HFF-Myc (cell line): ENCODE data around the gene CMIP.
A peak's percentile ranks its signal among the peaks of the same experiment; 100 is the strongest.

ENCODE experiments used
- DNase-seq: peaks from one replicate; pipeline ENCODE4 v3.0.0-alpha.2; 2011; ENCODE audit warnings: low read depth; ENCODE audit errors: extremely low read depth
- H3K4me3 ChIP-seq: replicated peaks from 2 replicates; pipeline ENCODE4 v1.5.1; 2011; ENCODE audit warnings: low read depth, mild to moderate bottlenecking, control low read depth, low read length
- TF ChIP-seq, protein P1 (sequence below): IDR thresholded peaks from 2 replicates; pipeline ENCODE4 v1.5.1; 2012; ENCODE audit warnings: mild to moderate bottlenecking, low read depth, low read length, control low read depth; ENCODE audit errors: missing control alignments

CMIP gene

DNA sequence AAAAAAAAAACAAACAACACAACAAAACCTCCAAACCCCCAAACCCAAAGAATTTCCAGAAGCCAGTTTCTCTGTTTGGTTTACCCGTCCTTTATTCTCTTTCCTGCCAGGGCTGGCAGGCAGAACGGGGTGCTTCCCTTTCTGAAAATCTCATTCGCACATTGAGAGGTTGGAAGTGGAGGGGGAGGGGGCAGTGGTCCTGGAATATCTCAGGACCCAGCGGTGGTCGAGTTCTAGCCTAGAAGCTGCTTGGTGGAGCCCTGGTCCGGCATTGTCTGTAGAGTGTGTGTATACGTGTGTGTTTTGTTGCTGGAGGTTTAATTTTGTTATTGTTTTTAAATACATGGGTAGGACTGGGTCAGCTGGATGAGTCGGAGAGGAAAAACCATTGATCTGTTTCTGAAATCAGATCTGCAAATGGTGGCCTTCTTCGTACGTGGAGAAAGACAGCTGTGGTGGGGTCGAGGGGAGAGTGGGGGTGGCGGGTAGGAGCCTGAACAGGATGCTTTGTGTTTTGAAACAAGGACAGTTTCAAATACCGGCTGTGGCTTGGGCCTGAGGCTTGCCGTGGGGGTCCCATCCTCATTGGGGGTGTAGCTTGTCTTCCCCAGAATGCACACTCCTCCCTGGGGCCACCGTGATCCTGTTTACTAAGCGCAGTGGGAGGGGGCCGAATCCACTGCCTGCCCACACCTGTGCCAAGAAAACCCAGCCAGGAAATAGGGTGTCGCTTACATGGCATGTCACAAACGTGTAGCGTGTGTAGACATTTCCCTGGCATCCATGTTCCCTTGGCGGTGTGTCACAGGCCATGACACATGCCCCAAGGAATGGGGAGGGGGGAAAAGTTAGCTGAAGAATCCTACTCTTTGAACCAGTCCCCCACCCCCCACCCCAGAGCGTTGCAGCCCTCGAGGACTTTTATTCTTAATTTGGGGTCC, 1.6 kb downstream of the CMIP start:
- no peak for DNase-seq
- peak overlapping the region; percentile 92 for H3K4me3 ChIP-seq
- TF ChIP-seq, protein P1, sequence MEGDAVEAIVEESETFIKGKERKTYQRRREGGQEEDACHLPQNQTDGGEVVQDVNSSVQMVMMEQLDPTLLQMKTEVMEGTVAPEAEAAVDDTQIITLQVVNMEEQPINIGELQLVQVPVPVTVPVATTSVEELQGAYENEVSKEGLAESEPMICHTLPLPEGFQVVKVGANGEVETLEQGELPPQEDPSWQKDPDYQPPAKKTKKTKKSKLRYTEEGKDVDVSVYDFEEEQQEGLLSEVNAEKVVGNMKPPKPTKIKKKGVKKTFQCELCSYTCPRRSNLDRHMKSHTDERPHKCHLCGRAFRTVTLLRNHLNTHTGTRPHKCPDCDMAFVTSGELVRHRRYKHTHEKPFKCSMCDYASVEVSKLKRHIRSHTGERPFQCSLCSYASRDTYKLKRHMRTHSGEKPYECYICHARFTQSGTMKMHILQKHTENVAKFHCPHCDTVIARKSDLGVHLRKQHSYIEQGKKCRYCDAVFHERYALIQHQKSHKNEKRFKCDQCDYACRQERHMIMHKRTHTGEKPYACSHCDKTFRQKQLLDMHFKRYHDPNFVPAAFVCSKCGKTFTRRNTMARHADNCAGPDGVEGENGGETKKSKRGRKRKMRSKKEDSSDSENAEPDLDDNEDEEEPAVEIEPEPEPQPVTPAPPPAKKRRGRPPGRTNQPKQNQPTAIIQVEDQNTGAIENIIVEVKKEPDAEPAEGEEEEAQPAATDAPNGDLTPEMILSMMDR: no peak

DNA sequence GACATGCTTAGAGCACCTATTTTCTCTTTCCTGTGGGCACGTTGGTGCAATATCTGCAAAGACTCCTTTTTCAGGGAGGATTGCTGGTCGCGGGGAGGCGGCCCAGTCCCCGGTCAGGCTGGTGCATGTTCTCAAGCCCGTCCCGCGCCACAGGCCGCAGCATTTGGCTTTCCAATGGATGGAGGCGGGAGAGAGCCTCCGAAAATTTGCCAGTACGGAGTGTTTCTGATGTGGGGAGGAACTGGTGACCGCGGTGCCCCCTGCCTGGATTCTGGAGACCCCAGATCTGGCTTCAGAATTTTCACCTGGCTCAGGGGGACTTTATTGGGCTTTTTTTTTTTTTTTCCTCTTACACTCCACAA, 2.3 kb downstream of the CMIP start:
- no peak for DNase-seq
- H3K4me3 ChIP-seq: peak overlapping the region; percentile 92
- TF ChIP-seq, protein P1: no peak

DNA sequence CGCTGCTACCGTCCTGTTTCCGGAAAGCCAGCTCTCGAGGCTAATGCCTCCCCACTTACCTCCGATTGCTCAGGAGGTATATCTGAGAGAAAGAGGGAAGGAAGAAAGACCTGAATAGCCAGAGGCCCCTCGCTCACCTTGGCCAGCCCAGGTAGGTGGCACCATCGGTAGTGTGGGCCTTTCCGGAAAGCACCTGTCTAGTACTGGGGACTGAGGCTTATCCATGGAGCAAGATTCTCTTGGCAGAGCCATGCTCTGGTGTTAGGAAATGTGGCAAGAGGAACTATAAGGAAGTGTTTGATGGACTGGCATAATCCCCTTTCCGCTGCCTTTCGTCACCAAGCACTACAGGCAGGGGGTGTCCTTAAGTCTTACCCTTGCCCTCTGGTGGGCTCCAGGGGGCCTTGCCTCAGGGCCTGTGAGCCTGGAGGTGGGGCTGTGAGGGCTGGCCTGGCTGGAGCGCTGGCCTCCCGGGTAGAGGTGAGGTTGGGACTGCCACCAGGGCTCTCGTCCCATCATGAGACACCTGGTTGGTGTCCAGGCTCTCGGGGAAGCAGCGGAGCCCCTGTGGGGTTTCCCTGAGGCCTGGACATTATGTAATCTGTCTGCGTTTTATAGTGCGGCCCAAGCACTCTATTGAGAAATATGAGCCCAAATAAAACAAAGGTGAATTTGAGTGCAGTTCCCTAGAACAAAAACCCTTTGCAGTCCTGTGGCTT, 2.9 kb downstream of the CMIP start:
- TF ChIP-seq, protein P1: no peak
- no peak for DNase-seq
- H3K4me3 ChIP-seq: peak overlapping the region; percentile 92

DNA sequence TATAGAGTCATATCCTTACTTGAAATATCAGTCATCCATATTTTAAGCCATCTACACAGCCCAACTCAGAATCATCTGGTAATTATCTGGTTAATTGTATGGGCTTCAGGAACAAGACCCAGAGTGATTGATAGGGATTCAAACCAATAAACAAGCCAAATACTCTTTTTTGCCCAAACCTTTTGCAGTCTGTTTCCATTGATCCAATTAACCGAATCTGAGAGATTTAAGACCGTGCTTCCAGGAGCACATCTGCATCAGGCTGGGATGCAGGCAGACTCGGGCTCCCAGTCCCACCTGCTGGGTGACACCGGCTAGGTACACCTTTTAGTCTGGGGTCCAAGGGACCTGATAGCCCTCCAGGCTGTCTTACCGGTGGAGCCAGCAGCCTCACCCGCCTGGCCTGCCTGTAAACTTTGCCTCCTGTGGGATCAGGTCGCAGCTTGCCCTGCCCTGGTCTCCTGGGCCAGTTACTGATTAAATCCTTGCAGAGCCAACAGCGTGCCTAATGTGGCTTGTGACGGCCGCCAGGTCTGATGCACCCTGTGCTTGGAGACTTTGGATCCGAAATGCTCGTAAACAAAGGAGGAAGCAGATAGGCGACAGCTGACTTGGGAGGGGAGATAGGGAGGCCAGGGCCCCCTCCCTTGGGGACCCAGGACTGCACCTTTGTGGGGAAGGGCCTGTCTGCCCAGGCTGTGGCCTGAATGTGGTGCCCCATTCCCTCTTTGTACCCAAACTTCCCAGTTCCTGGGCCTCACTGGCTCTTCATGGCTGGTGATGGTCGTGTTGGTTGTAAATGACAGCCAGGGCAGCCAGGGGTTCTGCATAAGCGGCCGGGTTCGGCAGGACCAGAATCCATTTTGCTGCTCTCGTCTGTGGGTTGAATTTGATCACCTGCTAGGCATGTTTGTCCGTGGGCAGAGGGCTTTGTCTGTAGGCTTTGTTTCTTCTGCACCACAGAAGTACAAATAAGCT, 3.8 kb downstream of the CMIP start:
- peak overlapping the region; percentile 92 for H3K4me3 ChIP-seq
- no peak for DNase-seq
- TF ChIP-seq, protein P1: no peak

DNA sequence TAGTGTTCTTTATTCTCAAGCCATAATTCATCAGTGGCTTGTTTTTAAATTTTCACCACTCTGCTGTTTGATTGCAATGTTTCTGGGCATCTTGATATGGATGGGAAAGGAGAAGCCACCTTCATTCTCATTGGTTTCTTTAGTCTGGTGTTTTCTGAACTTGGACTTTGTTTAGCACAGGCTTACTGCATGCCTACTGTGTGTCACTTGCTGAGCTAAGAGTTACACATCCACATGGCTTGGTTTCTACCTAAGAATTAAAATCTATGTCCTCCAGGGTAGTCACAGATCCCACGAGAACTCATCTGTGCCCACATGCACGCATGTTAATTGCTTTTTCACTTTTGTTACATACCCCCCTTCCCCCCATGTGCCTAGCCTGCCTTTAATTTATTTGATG, 4.6 kb downstream of the CMIP start:
- TF ChIP-seq, protein P1: no peak
- H3K4me3 ChIP-seq: no peak overlapping the region
- no peak for DNase-seq

DNA sequence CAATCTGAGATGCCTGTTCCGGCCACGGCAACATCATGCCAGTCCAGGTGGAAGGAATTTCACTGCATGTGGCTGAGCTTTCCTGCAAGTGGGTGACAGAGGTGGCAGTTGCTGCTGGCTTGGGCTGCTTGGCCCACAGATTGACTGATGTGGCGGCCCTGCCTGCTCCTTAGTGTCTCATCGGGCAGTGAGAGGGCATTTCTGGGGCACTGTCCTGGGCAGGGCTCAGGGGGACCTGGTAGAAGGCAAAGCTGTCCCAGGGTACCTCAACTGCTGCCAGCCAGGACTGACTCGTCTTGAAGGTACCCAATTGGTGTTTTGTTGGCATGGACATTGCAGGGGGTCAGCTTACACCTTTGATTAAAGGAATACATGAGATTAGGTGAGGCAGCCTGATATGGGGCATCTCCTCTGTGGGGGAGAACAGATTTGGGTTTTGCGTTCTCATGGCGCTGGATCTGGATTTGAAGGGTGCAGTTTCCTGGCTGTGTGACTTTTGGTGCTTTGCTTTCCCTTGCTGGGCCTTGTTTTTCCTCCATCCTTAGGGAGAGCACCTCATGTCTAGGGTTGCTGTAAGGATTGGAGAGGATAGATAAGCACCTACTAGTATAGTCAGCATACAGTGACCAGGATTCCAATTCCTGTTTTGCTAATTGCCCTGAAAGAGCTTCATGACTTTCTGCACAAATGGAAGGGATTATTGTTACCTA, 5.4 kb downstream of the CMIP start:
- no peak for DNase-seq
- H3K4me3 ChIP-seq: no peak overlapping the region
- TF ChIP-seq, protein P1: no peak
